ENCODE data around the gene VPS51.

VPS51 gene

DNA sequence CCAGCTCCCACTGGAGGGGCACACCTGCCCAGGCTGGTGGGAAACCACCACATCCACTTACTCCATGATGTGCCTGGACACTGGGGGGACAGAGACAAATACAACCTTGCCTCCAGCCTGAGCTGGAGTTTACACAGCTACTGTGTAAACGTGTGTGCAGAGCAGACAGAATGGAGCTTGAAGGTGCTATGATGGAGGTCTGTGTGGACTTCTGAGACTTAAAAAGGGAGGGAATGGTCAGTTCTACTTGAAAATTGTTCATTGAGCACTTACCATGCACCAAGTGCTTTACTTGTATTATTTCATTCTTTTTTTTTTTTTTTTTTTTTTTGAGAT lies 23.4 kb upstream of the VPS51 start:
- no peak for DNase-seq (ENCODE audit: low read depth)

DNA sequence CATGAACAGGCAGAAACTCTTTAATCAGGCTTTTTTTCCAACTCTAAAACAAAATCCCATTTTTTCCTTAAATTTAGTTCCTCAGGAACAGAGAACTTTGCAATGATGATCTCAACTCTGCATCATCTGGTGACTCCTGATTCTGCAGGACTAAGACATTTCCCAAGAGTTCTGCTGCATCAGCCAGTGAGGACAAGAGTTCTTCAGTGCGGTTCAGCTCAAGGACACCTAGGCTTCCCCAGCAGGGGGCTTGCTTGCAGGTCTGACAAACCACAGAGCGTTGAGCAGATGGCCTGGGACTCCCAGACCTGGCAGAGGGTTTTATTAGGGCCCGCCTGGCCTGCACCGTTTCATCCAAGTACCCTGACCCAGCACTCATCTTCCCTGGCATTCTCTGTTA lies 18.6 kb upstream of the VPS51 start:
- DNase-seq (ENCODE audit: low read depth): no peak

DNA sequence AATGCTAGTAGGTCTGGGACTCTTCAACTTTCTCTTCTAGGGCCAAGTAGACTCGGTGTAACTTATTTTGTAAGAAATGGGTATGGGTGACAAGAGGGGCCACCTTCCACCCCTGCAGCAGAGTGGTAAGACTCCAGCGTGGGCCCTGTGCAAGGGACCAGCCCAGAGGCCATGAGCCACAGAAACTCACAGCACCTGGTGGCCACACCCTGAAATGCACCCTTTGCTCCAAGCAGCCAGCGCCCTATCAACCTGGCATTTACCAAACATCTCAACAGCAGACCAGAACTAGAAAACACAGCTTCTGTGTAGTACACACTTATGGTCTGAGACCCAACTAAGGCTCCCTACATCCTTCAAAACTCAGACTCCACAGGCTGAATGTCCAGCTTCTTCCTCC lies 17.9 kb upstream of the VPS51 start:
- peak; percentile 56 for DNase-seq (ENCODE audit: low read depth)

DNA sequence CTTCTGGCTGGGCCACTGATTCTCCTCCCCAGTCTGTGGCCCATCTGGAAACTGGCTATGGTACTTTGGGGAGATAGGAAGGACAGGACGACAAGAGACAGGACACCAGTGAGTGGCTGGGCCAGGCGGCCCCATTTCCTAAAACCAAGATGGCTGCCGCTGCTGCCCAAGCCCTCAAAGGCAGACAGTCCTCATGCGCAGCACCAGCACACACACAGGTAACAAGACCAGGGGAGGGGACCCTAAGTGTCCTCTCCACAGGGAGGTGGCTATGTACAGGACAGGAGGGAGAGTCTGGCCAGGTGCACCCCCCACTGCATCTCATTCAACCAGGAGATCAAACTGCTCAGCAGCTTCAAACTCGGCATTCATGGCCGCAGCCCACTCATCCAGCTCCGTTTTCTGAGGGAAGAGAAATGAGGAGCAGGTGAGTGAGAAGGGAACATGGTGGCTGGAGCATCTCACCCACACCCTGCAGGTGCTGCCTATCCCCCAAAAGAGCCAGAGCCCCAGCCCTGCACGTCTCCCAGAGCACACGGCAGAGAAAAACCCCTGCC lies 17.1 kb upstream of the VPS51 start:
- DNase-seq (ENCODE audit: low read depth): no peak

DNA sequence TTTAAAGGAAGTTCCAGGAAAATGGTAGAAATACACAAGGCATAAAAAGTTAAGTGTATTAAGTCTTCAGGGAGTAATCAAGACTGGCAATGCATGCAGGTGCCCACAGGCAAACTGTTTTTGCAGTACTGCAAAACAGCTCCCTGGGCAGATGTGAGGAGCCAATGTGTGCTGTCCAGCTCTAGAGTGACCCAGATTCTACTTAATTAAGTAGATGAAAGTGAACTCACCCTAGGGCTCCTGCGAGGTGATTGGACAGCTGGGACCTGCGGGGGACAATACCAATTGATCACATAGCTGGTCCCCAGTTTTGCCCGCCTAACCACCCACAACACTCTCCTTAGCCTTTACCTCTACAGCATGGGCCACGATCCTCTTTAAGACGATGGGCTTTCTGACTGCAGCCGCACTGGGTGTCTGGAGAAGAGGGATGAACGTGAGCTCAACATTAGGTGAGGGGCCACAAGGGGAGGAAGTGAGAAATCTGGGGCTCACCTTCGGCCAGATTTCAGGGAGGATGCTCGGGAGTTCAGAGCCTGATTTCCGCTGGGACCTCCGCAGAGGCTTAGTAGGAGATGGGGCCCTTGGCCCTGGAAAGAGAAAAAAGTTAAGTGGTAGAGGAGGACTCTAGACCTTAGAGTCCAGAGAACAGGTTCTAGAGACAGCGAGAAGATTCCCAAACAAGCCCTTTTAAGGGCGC lies 12.7 kb upstream of the VPS51 start:
- DNase-seq (ENCODE audit: low read depth): no peak

DNA sequence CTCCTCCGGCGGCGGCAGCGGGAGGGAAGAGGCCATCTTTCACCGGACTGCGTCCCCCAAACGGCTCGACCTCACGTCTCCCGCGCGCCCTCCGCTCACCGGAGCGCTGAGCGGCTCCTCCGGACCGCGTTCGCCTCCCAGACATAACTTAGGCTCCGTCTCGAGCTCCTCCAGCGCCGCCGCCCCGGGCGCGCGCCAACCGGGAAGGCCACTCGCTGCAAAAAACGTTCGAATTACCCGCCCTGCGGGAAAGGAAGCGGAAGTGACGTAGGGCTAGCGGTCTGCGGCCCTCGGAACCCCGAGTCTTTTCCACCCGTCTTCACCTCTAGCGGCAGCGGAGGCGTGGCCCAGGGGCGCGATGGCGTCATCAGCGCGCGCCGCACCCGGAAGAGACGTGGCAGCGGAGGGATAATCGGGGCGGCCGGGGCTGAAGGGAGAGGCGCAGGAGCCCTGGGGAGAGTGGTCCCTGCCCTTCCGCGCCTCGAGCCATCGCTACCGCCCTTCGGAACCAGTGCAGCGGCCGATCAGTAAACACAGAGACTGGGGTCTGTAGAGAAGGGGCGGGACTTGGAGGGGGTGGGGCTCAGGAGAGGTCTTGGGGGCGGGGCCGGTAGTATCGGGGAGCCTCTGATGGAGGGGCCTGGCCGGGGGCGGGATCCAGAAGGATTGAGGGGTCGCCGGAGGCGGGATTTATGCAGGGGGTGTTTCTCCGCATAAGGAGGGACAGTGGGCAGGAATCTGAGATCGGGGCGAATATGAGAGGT lies 12.0 kb upstream of the VPS51 start, which contains the start of the genes CDCA5 and ZFPL1:
Gene CDCA5 (minus strand): TSS at position 207 of the 764 bp plus-strand sequence. CDS start 62 bp downstream, at position 145.
Gene ZFPL1 (plus strand): TSS at position 389 of the 764 bp plus-strand sequence. CDS start 477 bp downstream, outside the sequence.
- DNase-seq (ENCODE audit: low read depth): peak; percentile 94

DNA sequence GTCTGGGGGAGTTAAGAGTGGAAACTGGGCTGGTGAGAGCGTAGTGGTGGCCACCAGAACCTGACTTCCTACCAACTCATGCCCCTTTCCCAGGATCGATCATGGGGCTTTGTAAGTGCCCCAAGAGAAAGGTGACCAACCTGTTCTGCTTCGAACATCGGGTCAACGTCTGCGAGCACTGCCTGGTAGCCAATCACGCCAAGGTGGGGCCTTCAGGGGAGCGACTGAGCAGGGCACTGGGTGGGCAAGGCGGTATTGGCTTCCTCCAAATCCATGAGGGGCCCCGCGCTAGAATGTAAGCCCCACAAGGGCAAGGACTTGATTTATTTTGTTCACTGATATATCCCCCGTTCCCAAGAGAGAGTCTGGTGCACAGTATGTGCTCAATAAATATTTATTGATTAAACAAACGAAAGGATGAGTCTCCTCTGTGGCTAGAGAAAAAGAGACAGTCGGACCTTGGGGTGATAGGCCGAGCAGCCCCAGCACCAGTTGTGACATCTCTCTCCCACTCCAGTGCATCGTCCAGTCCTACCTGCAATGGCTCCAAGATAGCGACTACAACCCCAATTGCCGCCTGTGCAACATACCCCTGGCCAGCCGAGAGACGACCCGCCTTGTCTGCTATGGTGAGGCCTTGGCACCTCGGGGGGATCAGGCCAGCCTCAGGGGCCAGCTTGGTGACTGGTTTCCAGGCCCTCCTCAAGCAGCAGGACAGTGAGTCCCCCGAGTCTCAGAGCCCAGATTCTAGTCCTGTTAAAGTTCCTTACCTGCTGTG lies 11.2 kb upstream of the VPS51 start:
- DNase-seq (ENCODE audit: low read depth): no peak

DNA sequence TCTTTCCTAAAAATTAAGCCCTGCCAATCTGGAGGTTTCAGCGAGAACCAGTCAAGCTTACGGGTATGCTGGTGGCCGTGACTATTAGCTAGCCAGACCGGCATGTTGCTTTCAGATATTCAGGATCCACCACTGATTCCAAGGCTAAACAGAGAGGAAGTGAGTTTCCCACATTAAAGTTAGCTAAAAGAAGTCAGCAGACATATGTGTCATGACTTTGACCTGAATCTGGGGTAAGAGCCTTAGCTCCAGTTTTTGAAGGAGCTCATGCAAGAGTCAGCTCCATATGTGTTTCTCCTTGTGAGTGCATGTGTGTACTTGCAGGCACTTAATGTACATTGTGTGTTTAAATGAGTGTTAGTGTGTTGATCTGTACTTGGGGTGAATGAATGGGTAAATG lies 10.6 kb upstream of the VPS51 start:
- DNase-seq (ENCODE audit: low read depth): no peak

DNA sequence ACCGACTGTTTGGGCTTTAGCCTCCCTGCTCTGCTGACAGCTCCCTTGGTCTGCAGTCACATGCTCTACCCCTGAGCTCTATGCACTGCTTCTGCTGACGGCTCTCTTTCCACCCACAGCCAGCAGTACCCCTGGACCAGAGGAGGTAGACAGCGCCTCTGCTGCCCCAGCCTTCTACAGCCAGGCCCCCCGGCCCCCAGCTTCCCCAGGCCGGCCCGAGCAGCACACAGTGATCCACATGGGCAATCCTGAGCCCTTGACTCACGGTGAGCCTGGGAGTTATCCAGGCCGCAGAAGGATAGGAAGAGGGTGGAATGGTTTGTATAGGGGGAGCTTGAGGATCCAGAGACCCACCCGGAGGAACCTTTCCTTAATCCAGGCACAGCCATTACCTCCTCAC lies 9.2 kb upstream of the VPS51 start:
- DNase-seq (ENCODE audit: low read depth): no peak

DNA sequence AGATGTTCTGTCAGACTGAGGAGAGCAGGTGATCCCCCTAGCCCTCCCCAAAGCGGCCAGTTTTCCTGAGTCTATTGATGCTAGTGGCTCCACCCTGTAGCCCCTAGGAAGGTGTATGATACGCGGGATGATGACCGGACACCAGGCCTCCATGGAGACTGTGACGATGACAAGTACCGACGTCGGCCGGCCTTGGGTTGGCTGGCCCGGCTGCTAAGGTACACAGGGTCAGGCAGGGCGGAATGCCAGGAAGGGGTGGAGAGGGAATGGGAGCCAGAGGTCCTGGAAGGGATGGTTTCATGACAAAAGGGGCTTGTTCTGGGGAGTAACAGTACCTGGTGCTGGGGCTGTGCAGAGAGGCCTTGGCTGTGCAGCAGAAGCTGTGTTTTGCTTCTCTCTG lies 8.8 kb upstream of the VPS51 start:
- DNase-seq (ENCODE audit: low read depth): no peak

DNA sequence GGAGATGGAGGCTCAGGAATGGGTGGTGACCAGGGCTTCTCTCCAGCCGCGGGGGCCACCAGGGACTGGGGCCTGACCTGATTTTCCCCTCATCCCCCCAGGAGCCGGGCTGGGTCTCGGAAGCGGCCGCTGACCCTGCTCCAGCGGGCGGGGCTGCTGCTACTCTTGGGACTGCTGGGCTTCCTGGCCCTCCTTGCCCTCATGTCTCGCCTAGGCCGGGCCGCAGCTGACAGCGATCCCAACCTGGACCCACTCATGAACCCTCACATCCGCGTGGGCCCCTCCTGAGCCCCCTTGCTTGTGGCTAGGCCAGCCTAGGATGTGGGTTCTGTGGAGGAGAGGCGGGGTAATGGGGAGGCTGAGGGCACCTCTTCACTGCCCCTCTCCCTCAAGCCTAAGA lies 8.2 kb upstream of the VPS51 start:
- no peak for DNase-seq (ENCODE audit: low read depth)

DNA sequence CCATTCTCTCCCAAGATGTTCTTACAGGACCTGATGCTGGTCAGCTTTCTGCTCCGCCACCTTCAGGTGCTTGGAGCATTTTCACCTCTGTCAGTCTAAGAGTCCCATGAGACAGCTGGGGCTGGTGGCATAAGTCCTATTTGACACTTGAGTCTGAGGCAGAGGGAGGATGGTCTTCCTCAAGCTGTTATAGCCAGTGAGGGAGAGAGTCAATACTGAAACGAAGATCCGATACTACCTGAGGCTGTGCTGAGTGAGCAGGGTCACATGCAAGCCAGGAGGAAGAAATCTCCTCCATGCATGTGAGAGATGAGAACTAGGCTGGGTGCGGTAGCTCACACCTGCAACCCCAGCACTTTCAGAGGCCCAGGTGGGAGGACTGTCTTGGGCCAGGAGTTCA lies 6.4 kb upstream of the VPS51 start:
- DNase-seq (ENCODE audit: low read depth): no peak

DNA sequence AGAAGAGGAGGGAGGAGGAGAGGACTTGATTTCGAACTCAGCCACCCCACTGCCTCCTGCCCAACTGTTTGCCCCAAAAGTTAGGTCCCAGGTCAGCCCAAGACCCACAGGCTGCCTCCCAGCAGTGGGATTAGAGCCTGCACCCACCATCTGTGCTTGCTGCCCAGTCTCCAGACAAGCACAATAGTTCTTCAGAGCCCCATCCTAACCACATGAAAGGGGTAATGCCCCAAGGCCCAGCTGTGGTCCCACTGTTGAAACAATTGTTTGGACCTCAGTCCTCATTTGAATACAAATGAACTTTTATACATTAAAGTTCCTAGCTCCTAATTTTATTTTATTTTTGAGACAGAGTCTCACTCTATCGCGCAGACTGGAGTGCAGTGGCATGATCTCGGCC lies 5.4 kb upstream of the VPS51 start:
- no peak for DNase-seq (ENCODE audit: low read depth)

DNA sequence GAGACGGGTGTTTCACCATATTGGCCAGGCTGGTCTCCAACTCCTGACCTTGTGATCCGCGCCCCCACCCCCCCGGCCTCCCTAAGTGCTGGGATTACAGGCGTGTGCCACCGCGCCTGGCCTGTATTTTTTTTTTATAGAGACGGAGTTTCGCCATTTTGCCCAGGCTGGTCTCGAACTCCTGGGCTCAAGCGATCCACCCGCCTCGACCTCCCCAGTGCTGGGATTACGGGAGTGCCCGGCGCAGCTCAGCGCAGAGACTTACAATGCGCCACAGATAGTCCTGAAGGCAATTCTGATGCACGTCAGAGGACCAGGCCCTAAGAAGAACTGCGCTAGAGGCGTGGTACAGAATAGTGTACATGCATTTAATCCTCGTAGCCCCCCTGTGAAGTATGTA lies 587 bp upstream of the VPS51 start:
- DNase-seq (ENCODE audit: low read depth): no peak

DNA sequence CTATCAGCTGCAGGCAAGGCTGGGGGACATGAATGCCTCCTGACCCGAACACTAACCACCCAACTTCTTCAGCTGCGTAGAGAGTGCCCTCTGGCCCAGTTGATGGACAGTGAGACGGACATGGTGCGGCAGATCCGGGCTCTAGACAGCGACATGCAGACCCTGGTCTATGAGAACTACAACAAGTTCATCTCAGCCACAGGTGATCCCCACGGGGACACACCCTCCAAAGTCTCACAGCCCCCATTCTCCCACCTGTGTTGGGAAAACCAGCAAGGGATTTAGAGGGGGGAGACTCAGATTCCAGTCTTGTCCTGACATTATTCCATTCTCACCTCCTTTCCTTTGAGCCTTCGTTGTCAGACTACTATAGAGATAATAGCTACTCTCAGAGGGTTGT lies 912 bp downstream of the VPS51 start:
- no peak for DNase-seq (ENCODE audit: low read depth)

DNA sequence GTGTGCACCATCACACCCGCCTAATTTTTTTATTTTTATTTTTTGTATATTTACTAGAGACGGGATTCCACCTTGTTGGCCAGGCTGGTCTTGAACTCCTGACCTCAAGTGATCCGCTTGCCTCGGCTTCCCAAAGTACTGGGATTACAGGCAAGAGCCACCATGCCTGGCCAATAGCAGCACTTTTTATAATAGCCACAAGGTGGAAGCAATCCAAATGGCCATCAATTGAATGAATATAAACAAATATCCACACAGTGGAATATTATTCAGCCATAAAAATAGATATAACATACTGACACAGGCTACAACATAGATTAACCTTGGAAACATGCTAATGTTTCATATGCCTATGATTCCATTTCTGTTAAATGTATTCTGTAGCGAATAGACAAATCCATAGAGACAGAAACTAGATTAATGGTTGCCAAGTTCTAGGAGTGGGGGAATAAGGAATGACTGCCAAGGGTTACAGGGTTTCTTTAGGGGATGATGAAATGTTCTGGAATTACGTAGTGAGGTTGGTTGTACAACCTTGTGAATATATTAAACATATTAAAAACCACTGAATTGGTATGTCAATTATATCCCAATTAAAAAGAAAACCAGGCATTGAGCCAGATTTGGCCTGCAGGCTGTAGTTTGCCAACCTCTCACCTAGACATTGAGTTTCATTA lies 4.8 kb downstream of the VPS51 start:
- DNase-seq (ENCODE audit: low read depth): no peak

DNA sequence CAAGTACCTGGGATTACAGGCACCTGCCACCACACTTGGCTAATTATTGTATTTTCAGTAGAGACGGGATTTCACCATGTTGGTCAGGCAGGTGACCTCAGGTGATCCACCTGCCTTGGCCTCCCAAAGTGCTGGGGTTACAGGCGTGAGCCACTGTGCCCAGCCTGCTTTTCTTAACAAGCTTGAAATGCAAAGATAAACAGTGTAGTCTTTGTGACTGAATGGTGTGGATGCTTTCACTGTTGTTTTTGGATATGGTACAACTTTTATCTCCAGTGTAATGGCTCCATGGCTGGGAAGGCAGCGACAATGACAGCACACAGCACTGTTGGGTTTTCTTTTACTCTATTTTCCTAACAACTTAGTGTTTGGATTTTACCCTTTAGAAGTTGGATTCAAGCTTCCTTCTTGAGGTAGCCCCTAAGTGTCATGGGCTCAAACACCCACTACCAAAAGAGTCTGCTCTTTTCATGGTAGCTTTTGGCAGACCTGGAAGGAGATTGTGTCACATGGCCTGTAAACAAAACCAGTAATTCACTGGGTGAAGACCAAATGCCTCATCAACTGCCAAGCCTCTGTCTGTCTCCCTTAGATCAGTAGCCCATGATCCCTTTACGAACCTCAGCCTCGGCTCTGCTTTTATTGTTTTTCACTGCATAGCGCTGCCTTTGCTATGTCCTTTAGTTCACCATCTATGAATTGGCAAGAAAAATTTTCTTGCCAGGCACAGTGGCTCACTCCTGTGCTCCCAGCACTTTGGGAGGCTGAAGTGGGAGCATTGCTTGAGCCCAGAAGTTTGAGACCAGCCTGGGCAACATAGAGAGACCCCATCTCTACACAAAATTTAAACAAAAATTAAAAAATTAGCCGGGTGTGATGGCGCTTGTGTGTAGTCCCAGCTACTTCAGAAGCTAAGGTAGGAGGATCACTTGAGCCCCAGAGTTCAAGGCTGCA lies 6.4 kb downstream of the VPS51 start:
- no peak for DNase-seq (ENCODE audit: low read depth)

DNA sequence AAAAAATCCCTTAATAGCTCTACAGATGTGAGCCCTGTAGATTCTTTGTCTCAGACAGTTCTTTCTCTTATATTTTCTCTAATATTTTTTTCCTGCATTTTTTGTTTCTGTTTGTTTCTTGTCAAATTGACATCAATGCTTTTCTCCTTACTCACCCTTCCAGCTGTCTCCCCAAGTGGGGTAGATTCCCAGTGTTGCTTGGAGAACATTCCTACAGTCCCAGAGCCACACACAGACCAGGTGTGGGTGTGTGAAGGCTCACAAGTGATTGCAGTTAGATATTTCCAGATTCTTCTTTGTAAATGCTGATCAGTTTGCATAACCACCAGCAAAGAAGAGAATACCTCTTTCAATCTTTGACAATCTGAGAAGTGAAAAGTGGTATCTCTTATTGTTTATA lies 7.5 kb downstream of the VPS51 start:
- no peak for DNase-seq (ENCODE audit: low read depth)

DNA sequence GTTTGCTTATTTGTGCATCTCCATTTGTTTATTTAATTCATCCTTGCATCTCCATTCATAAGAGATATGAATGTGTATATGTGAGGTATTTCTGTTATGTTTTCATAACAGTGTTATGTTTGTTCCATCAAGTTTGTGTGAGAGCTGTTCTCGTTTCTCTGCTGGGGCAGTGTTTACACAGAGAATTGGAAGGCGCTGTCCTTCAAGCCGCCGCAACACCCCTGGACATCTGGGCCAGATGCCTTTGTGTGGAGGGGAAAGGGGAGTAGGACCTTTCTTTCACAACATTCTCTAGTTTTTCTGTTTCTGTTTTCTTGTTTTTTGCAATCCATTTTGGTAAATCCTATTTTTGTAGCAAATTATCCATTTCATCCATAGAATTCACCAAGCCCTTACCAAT lies 8.6 kb downstream of the VPS51 start:
- no peak for DNase-seq (ENCODE audit: low read depth)

DNA sequence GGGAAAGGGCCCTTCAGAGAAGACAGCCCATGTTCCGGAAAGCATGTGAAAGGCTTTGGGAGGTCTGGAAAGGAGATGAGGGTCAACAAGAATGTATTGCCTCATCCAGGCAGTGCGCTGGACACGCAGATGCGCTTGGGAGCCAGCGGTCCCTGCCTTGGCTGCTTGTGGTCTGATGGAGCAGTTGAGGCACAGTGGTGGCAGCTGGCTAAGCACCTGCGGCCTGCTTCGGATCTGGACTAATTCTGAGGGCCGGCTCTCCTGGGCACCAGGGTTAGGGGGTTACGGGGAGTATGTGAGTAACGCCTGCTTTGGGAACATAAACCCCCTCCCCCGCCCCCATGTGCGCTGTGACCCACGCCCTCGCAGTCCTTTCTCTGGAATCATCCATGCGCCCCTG lies 11.1 kb downstream of the VPS51 start:
- DNase-seq (ENCODE audit: low read depth): no peak

Data from activated T-helper 9 cell treated with anti-CD3 and anti-CD28 coated beads, Interleukin-2, amount 50 U/mL, for 16 hours (primary cell).